Activated CD4-positive, alpha-beta T cell treated with anti-CD3 and anti-CD28 coated beads, Interleukin-2, amount 10 ng/mL, durations not matched to agents 24 days and 14 days (primary cell): Measurements from ENCODE around the gene SNUPN. TPM values are rescaled to one million over a fixed set of nuclear protein-coding genes. Genes with fewer than 3 reads are reported as not detected.

ENCODE experiments used
- DNase-seq: peaks from one replicate; pipeline ENCODE4 v3.0.0; 2022
- H3K27ac Mint-ChIP-seq: one replicate; pipeline ENCODE4 v1.8.0; 2022; ENCODE audit warnings: mild to moderate bottlenecking, mixed read lengths
- H3K27me3 Mint-ChIP-seq: one replicate; pipeline ENCODE4 v1.8.0; 2022; ENCODE audit warnings: mixed read lengths
- H3K36me3 Mint-ChIP-seq: one replicate; pipeline ENCODE4 v1.8.0; 2022; ENCODE audit warnings: low read depth, mild to moderate bottlenecking, mixed read lengths
- H3K4me1 Mint-ChIP-seq: one replicate; pipeline ENCODE4 v1.8.0; 2021; ENCODE audit warnings: mixed read lengths
- H3K4me3 Mint-ChIP-seq: one replicate; pipeline ENCODE4 v1.8.0; 2022; ENCODE audit warnings: mild to moderate bottlenecking, moderate library complexity, mixed read lengths
- H3K9me3 Mint-ChIP-seq: one replicate; pipeline ENCODE4 v1.8.0; 2021; ENCODE audit warnings: mixed read lengths
- intact Hi-C: fragments of 100-400 bp; cut with micrococcal nuclease; formaldehyde crosslinking; loops from one replicate; pipeline ENCODE4 v1.15.1; 2023
- total RNA-seq: library from RNA; stranded (reverse); gene quantifications from 2 replicates; pipeline ENCODE4 v1.2.3, GENCODE V29; 2022

The SNUPN gene
- total RNA-seq, result 33.7 and 34.5 TPM in 2 replicates

GRCh38 chr15:75625542-75626347 lies at the start of gene SNUPN:
TSS of gene SNUPN (minus strand) at chr15:75625725. CDS start at chr15:75621051, 4,674 bp downstream.
- H3K9me3 Mint-ChIP-seq, result no peaks in the 10 kb centered on the region
- intact Hi-C loops, result loop anchor here (1.0 to 10.0 kb wide), 5 partner anchors 15 to 841 kb away; partner anchors contain the start of genes CSK, IMP3 and PTPN9
- peak; percentile 97 for DNase-seq
- H3K27me3 Mint-ChIP-seq, result no peaks in the 10 kb centered on the region
- peak within 1 kb of the TSS; percentile 94 for H3K27ac Mint-ChIP-seq
- H3K4me3 Mint-ChIP-seq, result peak within 1 kb of the TSS; percentile 93
- peaks cover 34% of the 10 kb centered on the region for H3K4me1 Mint-ChIP-seq
- H3K36me3 Mint-ChIP-seq, result peaks cover 10% of the 10 kb centered on the region

DNA sequence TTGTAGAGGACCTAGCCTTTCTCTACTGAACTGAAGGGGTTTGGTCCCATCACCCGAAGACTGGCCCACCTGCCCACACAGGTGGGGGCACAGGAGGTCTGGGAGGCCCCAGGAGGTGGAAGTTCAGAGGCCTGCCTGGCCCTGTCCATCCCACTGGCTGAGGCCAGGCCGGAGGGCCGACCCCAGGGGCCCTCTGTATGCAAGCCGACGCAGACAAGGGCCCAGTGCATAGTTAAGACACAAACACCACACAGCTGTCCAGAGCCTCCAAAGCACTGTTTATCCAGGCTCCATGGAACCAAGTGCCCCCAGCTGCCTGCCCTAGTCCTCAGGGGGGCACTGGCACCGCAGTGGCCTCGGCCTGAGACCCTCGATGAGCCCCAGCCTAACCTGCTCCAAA lies 48.8 kb upstream of the SNUPN start:
- intact Hi-C loops, result no loop called here
- DNase-seq, result no peak
- H3K36me3 Mint-ChIP-seq, result no peaks in the 10 kb centered on the region
- H3K4me3 Mint-ChIP-seq, result no peak overlapping the region
- H3K27ac Mint-ChIP-seq, result no peak overlapping the region
- H3K9me3 Mint-ChIP-seq, result no peaks in the 10 kb centered on the region
- H3K4me1 Mint-ChIP-seq, result no peaks in the 10 kb centered on the region
- H3K27me3 Mint-ChIP-seq, result no peaks in the 10 kb centered on the region

DNA sequence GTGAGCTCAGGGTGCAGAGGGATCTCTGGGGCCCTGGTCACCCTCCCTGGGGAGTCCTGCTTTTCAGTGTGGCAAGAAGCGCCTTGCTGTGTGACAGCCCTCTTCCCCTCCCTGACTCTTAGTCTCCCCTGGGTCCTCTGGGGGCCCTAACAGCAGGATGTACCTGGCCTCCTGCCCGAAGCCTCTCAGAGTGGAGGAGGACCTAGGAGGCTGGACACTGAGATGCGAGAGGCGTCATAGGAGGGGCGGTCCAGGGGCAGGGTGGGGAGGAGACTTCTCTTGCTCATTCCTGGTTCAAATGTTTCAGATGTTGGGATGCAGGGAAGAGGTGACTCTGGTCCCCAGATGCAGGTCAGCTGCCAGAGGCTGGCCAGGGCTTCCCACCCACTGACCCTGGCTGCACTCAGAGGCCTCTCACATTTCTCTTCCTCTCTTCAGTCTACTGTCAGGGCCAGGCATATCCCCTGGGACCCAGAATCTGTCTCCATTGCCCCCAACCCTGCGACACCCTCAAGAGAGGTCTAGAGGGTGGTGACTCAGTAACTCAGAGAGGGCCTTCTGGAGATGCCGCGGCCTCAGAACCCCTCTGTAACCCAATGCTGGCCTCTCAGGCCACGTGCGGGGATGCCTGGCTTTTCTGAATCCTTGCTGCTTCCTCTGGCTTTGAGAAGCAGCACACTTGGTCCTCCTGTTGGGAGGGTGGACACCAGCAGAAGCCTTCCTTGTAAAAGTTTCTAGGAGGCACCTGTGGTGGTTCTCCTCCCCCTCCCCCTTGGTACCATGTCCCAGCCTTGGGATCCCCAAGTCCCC lies 48.1 kb upstream of the SNUPN start:
- Mint-ChIP-seq H3K9me3 (no peaks in the 10 kb centered on the region), H3K4me1 (no peaks in the 10 kb centered on the region), H3K4me3 (no peak overlapping the region), H3K27ac (no peak overlapping the region), H3K36me3 (no peaks in the 10 kb centered on the region), H3K27me3 (no peaks in the 10 kb centered on the region)
- intact Hi-C loops, result no loop called here
- DNase-seq, result no peak

- no peaks in the 10 kb centered on the region for H3K4me1 Mint-ChIP-seq
- no peaks in the 10 kb centered on the region for H3K27me3 Mint-ChIP-seq
- no peak overlapping the region for H3K27ac Mint-ChIP-seq
- H3K4me3 Mint-ChIP-seq, result no peak overlapping the region
- intact Hi-C loops, result no loop called here
- H3K36me3 Mint-ChIP-seq, result no peaks in the 10 kb centered on the region
- DNase-seq, result no peak
- H3K9me3 Mint-ChIP-seq, result no peaks in the 10 kb centered on the region
Measured at GRCh38 chr15:75672646-75673425, 47.3 kb upstream of the SNUPN start.

DNA sequence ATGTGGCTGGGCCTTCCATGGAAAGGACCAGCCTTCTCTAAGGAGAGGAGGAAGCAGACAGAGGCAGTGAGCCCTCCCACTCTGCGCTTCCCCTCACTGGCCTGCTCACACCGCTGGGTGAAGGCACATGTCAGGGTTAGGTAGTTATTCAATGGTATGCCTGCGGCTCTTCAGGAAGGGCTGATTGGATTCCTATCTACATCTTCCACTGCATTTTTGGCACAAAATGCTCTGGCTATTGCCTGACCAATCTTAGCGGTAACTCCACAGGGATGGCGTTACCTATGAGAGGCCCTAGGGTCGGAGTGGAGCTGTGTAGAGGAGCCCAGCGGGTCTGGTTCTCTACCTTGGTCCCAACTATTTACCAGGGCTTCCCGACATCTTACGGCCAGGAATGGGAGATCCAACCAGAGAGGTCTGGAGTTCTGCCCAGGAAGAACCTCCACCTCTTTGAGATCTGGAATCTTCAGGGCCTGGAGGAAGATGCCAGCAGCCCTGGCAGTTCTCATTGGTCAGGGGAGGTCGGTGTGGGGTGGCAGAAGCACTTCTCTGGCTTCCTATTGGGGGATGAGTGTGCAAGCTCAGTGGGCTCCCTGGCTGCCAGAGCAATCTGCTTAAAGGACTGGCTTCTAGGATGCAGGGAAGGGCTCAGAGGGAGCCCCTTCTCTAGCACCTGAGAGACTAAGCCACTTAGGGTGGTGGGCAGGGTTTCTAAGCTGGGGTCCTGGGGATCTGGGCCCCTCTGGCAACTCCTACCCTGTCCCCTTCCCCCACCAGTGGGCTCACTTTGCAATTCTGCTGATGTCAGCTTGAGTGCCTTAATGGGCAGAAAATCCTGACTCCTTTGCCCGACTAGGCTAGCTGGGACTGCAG lies 46.4 kb upstream of the SNUPN start:
- intact Hi-C loops, result no loop called here
- Mint-ChIP-seq H3K9me3 (no peaks in the 10 kb centered on the region), H3K36me3 (no peaks in the 10 kb centered on the region), H3K4me3 (no peak overlapping the region), H3K27ac (no peak overlapping the region), H3K27me3 (no peaks in the 10 kb centered on the region), H3K4me1 (no peaks in the 10 kb centered on the region)
- DNase-seq, result no peak

- H3K36me3 Mint-ChIP-seq, result no peaks in the 10 kb centered on the region
- no peak for DNase-seq
- intact Hi-C loops, result no loop called here
- no peaks in the 10 kb centered on the region for H3K27me3 Mint-ChIP-seq
- no peaks in the 10 kb centered on the region for H3K4me1 Mint-ChIP-seq
- no peak overlapping the region for H3K4me3 Mint-ChIP-seq
- no peak overlapping the region for H3K27ac Mint-ChIP-seq
- H3K9me3 Mint-ChIP-seq, result no peaks in the 10 kb centered on the region
Measured at GRCh38 chr15:75669879-75670212, 44.3 kb upstream of the SNUPN start.

- no peak for DNase-seq
- Mint-ChIP-seq H3K9me3 (no peaks in the 10 kb centered on the region), H3K27ac (no peak overlapping the region), H3K4me3 (no peak overlapping the region), H3K36me3 (no peaks in the 10 kb centered on the region), H3K27me3 (no peaks in the 10 kb centered on the region), H3K4me1 (no peaks in the 10 kb centered on the region)
- intact Hi-C loops, result no loop called here
Measured at GRCh38 chr15:75669191-75669878, 43.8 kb upstream of the SNUPN start.

- intact Hi-C loops, result no loop called here
- no peak overlapping the region for H3K27ac Mint-ChIP-seq
- no peaks in the 10 kb centered on the region for H3K27me3 Mint-ChIP-seq
- no peak for DNase-seq
- H3K36me3 Mint-ChIP-seq, result no peaks in the 10 kb centered on the region
- no peaks in the 10 kb centered on the region for H3K4me1 Mint-ChIP-seq
- H3K4me3 Mint-ChIP-seq, result no peak overlapping the region
- no peaks in the 10 kb centered on the region for H3K9me3 Mint-ChIP-seq
Measured at GRCh38 chr15:75666823-75667501, 41.4 kb upstream of the SNUPN start.

DNA sequence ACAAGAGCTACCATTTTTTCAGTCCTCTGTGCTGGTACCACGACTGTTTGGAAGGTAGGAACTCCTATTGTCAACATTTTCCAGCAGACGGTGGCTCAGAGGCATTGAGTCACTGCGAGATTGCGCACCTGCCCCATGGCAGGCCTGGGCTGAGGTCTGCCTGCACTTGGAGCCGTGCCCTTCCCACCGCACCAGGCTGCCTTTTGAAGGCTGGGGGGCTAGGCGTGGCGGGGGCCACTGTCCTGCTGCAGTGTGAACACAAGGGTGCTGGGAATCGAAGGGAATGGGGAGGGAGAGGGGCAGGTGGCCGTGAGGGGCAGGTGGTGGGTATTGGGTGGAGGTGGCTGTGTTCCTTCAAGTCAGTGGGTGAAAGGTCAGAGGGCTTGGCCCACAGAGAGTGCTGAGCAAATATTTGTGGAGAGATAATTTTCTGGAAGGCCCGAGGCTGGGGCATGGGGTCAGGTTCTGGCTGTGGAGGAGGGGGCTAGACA lies 38.5 kb upstream of the SNUPN start:
- Mint-ChIP-seq H3K27me3 (no peaks in the 10 kb centered on the region), H3K4me1 (no peaks in the 10 kb centered on the region), H3K27ac (no peak overlapping the region), H3K9me3 (no peaks in the 10 kb centered on the region), H3K4me3 (no peak overlapping the region), H3K36me3 (no peaks in the 10 kb centered on the region)
- intact Hi-C loops, result no loop called here
- DNase-seq, result no peak

- DNase-seq, result no peak
- Mint-ChIP-seq H3K9me3 (no peaks in the 10 kb centered on the region), H3K27me3 (no peaks in the 10 kb centered on the region)
Measured at GRCh38 chr15:75662823-75663519, 37.4 kb upstream of the SNUPN start.

GRCh38 chr15:75661756-75662140 lies 36.2 kb upstream of the SNUPN start:
- Mint-ChIP-seq H3K27me3 (no peaks in the 10 kb centered on the region), H3K36me3 (no peaks in the 10 kb centered on the region), H3K4me1 (no peaks in the 10 kb centered on the region), H3K27ac (no peak overlapping the region), H3K9me3 (no peaks in the 10 kb centered on the region), H3K4me3 (no peak overlapping the region)
- DNase-seq, result no peak
- intact Hi-C loops, result no loop called here

More at GRCh38 chr15:75662823-75663519, 37.4 kb upstream of the SNUPN start:
- no peak overlapping the region for H3K4me3 Mint-ChIP-seq
- H3K36me3 Mint-ChIP-seq, result no peaks in the 10 kb centered on the region
- H3K27ac Mint-ChIP-seq, result no peak overlapping the region
- H3K4me1 Mint-ChIP-seq, result no peaks in the 10 kb centered on the region
- intact Hi-C loops, result no loop called here
